Panc1 (cell line): ENCODE results near the gene DCAF15.

ENCODE experiments used
- CTCF ChIP-seq: fragments of 450-650 bp; IDR thresholded peaks from 2 replicates; pipeline ENCODE4 v1.5.1; 2017; ENCODE audit warnings: mild to moderate bottlenecking
- POLR2AphosphoS5 ChIP-seq: IDR thresholded peaks from 2 replicates; pipeline ENCODE4 v1.6.1; 2012; ENCODE audit warnings: mild to moderate bottlenecking, low read depth, low read length, moderate library complexity
- SIN3A ChIP-seq: IDR thresholded peaks from 2 replicates; pipeline ENCODE4 v1.6.1; 2012; ENCODE audit warnings: low read depth, mild to moderate bottlenecking, low read length, moderate library complexity, borderline replicate concordance; ENCODE audit not compliant: insufficient read depth
- TCF7L2 ChIP-seq: IDR thresholded peaks from 2 replicates; pipeline ENCODE4 v1.6.1; 2011; ENCODE audit warnings: mild to moderate bottlenecking, low read depth, low read length, inconsistent platforms
- TF ChIP-seq, protein P1 (sequence below), 2 experiments: IDR thresholded peaks; 2 replicates each; pipeline ENCODE4 v1.6.1; 2011 to 2012; ENCODE audit warnings: low read depth in 2 of 2, control low read depth in 1 of 2, low read length in 1 of 2, mild to moderate bottlenecking in 1 of 2, moderate library complexity in 1 of 2; ENCODE audit not compliant: insufficient read depth in 1 of 2

GRCh38 chr19:13995017-13995728 lies 42.9 kb downstream of the DCAF15 start:
- no peak for TF ChIP-seq CTCF
- TF ChIP-seq POLR2AphosphoS5 = no peak
- TF ChIP-seq SIN3A = no peak
- TF ChIP-seq, protein P1, sequence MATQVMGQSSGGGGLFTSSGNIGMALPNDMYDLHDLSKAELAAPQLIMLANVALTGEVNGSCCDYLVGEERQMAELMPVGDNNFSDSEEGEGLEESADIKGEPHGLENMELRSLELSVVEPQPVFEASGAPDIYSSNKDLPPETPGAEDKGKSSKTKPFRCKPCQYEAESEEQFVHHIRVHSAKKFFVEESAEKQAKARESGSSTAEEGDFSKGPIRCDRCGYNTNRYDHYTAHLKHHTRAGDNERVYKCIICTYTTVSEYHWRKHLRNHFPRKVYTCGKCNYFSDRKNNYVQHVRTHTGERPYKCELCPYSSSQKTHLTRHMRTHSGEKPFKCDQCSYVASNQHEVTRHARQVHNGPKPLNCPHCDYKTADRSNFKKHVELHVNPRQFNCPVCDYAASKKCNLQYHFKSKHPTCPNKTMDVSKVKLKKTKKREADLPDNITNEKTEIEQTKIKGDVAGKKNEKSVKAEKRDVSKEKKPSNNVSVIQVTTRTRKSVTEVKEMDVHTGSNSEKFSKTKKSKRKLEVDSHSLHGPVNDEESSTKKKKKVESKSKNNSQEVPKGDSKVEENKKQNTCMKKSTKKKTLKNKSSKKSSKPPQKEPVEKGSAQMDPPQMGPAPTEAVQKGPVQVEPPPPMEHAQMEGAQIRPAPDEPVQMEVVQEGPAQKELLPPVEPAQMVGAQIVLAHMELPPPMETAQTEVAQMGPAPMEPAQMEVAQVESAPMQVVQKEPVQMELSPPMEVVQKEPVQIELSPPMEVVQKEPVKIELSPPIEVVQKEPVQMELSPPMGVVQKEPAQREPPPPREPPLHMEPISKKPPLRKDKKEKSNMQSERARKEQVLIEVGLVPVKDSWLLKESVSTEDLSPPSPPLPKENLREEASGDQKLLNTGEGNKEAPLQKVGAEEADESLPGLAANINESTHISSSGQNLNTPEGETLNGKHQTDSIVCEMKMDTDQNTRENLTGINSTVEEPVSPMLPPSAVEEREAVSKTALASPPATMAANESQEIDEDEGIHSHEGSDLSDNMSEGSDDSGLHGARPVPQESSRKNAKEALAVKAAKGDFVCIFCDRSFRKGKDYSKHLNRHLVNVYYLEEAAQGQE (IDR thresholded peaks at IDR 0.05; ENCODE audit: insufficient read depth in 1 of 2, low read depth in 2 of 2, low read length in 1 of 2) = no peak
- TF ChIP-seq TCF7L2 = no peak
